Measurements from ENCODE around the gene SMARCA2. TPM values are rescaled to one million over a fixed set of nuclear protein-coding genes. Genes with fewer than 3 reads are reported as not detected.
A peak's percentile ranks its signal among the peaks of the same experiment; 100 is the strongest.

The SMARCA2 gene
- total and polyA plus RNA-seq, 2 donors (not counting 1 experiment from before 2014, with no cell fraction given), result 75.3 to 250 TPM

DNA sequence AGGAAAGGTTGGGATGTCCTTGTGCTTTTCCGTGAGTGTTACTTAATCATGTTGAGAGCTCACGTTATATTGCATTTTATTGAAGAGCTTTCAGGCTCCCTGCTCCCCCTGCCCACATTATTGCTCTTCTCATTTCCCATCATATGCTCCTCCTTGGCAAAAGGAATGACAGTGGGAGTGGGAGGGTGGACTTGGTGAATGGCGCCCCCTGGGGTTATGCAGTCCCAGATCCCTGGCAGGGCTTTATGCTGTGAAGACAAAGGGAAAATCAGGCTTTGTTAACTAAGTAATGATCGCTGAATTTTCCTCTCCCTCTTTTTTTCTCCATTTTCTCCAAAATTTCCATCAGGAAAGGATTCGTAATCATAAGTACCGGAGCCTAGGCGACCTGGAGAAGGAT lies 166.6 kb downstream of the SMARCA2 start:
- 100% methylated on average over 3 of the region's 7 CpGs for WGBS (ENCODE audit: insufficient coverage)
- peaks cover 6% of the 10 kb centered on the region for H4K20me1 ChIP-seq (ENCODE audit: control insufficient read depth, insufficient read depth, low read length, poor library complexity, severe bottlenecking)
- H3K27me3 Mint-ChIP-seq, result no peaks in the 10 kb centered on the region
- H3K27ac Mint-ChIP-seq, result no peak overlapping the region
- no peak overlapping the region for H3K4me3 Mint-ChIP-seq
- no peaks in the 10 kb centered on the region for H3K4me1 Mint-ChIP-seq
- TF ChIP-seq, protein P1, sequence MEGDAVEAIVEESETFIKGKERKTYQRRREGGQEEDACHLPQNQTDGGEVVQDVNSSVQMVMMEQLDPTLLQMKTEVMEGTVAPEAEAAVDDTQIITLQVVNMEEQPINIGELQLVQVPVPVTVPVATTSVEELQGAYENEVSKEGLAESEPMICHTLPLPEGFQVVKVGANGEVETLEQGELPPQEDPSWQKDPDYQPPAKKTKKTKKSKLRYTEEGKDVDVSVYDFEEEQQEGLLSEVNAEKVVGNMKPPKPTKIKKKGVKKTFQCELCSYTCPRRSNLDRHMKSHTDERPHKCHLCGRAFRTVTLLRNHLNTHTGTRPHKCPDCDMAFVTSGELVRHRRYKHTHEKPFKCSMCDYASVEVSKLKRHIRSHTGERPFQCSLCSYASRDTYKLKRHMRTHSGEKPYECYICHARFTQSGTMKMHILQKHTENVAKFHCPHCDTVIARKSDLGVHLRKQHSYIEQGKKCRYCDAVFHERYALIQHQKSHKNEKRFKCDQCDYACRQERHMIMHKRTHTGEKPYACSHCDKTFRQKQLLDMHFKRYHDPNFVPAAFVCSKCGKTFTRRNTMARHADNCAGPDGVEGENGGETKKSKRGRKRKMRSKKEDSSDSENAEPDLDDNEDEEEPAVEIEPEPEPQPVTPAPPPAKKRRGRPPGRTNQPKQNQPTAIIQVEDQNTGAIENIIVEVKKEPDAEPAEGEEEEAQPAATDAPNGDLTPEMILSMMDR (IDR thresholded peaks at IDR 0.05), result peak; percentile 43
- no peak for TF ChIP-seq EZH2 (IDR thresholded peaks at IDR 0.05; ENCODE audit: borderline replicate concordance, insufficient read depth, low read depth, low read length, poor library complexity, severe bottlenecking)
- H3K9me3 ChIP-seq (ENCODE audit: control extremely low read depth in 1 of 3, control insufficient read depth in 2 of 3, insufficient read depth in 1 of 3, low read length in 2 of 3), result no peaks in the 10 kb centered on the region
- no peak overlapping the region for H3K4me2 ChIP-seq (replicated peaks; ENCODE audit: low read depth, low read length, poor library complexity, severe bottlenecking)
- H3K27ac ChIP-seq (ENCODE audit: low read length in 2 of 2), result no peak overlapping the region
- POLR2A ChIA-PET, result no interaction called here
- H3K4me3 ChIP-seq (ENCODE audit: control extremely low read depth in 1 of 5, extremely low read depth in 1 of 5, insufficient read depth in 1 of 5, low read depth in 2 of 5, low read length in 4 of 5), result no peak overlapping the region
- no peaks in the 10 kb centered on the region for H3K9me3 Mint-ChIP-seq (ENCODE audit: insufficient read depth)
- no peaks in the 10 kb centered on the region for H3K27me3 ChIP-seq (replicated peaks in 1 of 4; ENCODE audit: control extremely low read depth in 1 of 4, control insufficient read depth in 3 of 4, insufficient read depth in 4 of 4, low read length in 3 of 4)
- no peaks in the 10 kb centered on the region for H3K79me2 ChIP-seq (ENCODE audit: control insufficient read depth, insufficient read depth, low read length)
- intact Hi-C loops (cut with micrococcal nuclease), result loop anchor here (5.0 kb wide), 1 partner anchor 49 kb away; no protein-coding TSS in a partner anchor
- H3K4me1 ChIP-seq (ENCODE audit: control insufficient read depth in 2 of 2, insufficient read depth in 2 of 2, low read length in 2 of 2), result no peaks in the 10 kb centered on the region
- H3K36me3 ChIP-seq (replicated peaks in 1 of 2; ENCODE audit: control extremely low read depth in 1 of 2, control insufficient read depth in 1 of 2, extremely low read depth in 1 of 2, insufficient read depth in 2 of 2, low read length in 1 of 2), result peaks cover 0 to 38% of the 10 kb centered on the region in 2 experiments
- no peak overlapping the region for H2AFZ ChIP-seq (ENCODE audit: insufficient read depth, low read depth, low read length, poor library complexity, severe bottlenecking)
- DNase-seq, result peak; percentile 16
- ATAC-seq (ENCODE audit: low read depth), result no peak
- H3K9ac ChIP-seq (ENCODE audit: low read length), result no peak overlapping the region
- CTCF ChIA-PET, result interaction anchor here (0.8 to 2.4 kb wide), 5 partner anchors 10 to 49 kb away, joined by 3 to 26 read pairs (median 4); no protein-coding TSS in a partner anchor

DNA sequence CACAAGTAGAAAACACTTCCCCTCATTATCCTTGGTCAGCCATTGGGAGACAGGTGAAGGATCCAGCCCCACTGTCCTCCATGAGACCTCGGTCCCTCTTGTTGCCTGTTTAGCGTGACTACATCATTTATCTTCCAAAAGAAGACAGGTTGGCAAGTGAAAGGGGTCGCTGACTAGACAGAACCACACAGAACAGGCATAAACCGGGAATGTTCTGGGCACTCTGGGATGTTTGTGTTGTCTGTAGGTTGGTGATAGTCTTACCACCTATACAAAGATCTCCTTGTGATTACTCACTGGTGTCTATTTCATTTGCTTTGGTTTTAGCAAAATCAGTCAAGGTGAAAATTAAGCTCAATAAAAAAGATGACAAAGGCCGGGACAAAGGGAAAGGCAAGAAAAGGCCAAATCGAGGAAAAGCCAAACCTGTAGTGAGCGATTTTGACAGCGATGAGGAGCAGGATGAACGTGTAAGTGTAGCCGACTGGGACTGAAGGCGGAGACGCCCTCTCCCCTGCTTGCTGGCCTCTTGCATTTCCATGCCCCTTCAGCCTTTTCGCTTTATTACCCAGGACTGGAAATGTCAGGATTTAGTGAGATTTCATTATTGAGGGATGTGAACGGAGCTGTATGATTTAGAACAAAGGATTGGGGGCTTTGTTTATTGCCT lies 175.9 kb downstream of the SMARCA2 start:
- no peak overlapping the region for H3K9ac ChIP-seq (ENCODE audit: low read length)
- H3K27ac ChIP-seq (ENCODE audit: low read length in 2 of 2), result no peak overlapping the region
- ChIA-PET CTCF (no interaction called here), POLR2A (no interaction called here)
- H3K4me3 ChIP-seq (ENCODE audit: control extremely low read depth in 1 of 5, extremely low read depth in 1 of 5, insufficient read depth in 1 of 5, low read depth in 2 of 5, low read length in 4 of 5), result no peak overlapping the region
- H2AFZ ChIP-seq (ENCODE audit: insufficient read depth, low read depth, low read length, poor library complexity, severe bottlenecking), result no peak overlapping the region
- ATAC-seq (ENCODE audit: low read depth) (no peak), DNase-seq (no peak)
- 98% methylated on average over 8 of the region's 14 CpGs for WGBS (ENCODE audit: insufficient coverage)
- H4K20me1 ChIP-seq (ENCODE audit: control insufficient read depth, insufficient read depth, low read length, poor library complexity, severe bottlenecking), result no peaks in the 10 kb centered on the region
- H3K4me2 ChIP-seq (replicated peaks; ENCODE audit: low read depth, low read length, poor library complexity, severe bottlenecking), result no peak overlapping the region
- Mint-ChIP-seq H3K27ac (no peak overlapping the region), H3K4me3 (no peak overlapping the region), H3K9me3 (ENCODE audit: insufficient read depth) (no peaks in the 10 kb centered on the region), H3K27me3 (no peaks in the 10 kb centered on the region), H3K4me1 (no peaks in the 10 kb centered on the region)
- H3K4me1 ChIP-seq (ENCODE audit: control insufficient read depth in 2 of 2, insufficient read depth in 2 of 2, low read length in 2 of 2), result no peaks in the 10 kb centered on the region
- peaks cover 19 to 81% of the 10 kb centered on the region in 2 experiments for H3K36me3 ChIP-seq (replicated peaks in 1 of 2; ENCODE audit: control extremely low read depth in 1 of 2, control insufficient read depth in 1 of 2, extremely low read depth in 1 of 2, insufficient read depth in 2 of 2, low read length in 1 of 2)
- no peaks in the 10 kb centered on the region for H3K9me3 ChIP-seq (ENCODE audit: control extremely low read depth in 1 of 3, control insufficient read depth in 2 of 3, insufficient read depth in 1 of 3, low read length in 2 of 3)
- intact Hi-C loops (cut with micrococcal nuclease), result no loop called here
- no peaks in the 10 kb centered on the region for H3K27me3 ChIP-seq (replicated peaks in 1 of 4; ENCODE audit: control extremely low read depth in 1 of 4, control insufficient read depth in 3 of 4, insufficient read depth in 4 of 4, low read length in 3 of 4)
- TF ChIP-seq EZH2 (IDR thresholded peaks at IDR 0.05; ENCODE audit: borderline replicate concordance, insufficient read depth, low read depth, low read length, poor library complexity, severe bottlenecking), result no peak
- TF ChIP-seq, protein P1 (IDR thresholded peaks at IDR 0.05), result no peak
- no peaks in the 10 kb centered on the region for H3K79me2 ChIP-seq (ENCODE audit: control insufficient read depth, insufficient read depth, low read length)
